H9 (cell line): Measurements from ENCODE around the gene RNF41. TPM values are rescaled to one million over a fixed set of nuclear protein-coding genes. Genes with fewer than 3 reads are reported as not detected.

Experiments
- DNase-seq: peaks from one replicate; pipeline ENCODE4 v3.0.0-alpha.2; 2017
- H2AFZ ChIP-seq: one replicate; pipeline ENCODE4 v1.6.1; 2013; ENCODE audit warnings: mild to moderate bottlenecking, low read length, control low read depth, moderate library complexity
- H2AK5ac ChIP-seq: 2 replicates; pipeline ENCODE4 v1.6.1; 2013; ENCODE audit warnings: low read length, control low read depth, mixed read lengths; ENCODE audit not compliant: insufficient read length
- H2BK120ac ChIP-seq: one replicate; pipeline ENCODE4 v1.6.1; 2013; ENCODE audit warnings: low read depth, mild to moderate bottlenecking, low read length, control low read depth, inconsistent platforms; ENCODE audit not compliant: poor library complexity, severe bottlenecking
- H2BK12ac ChIP-seq: 2 replicates; pipeline ENCODE4 v1.6.1; 2013; ENCODE audit warnings: low read length, control low read depth, mixed read lengths, low read depth; ENCODE audit not compliant: insufficient read length
- H2BK15ac ChIP-seq: 2 replicates; pipeline ENCODE4 v1.6.1; 2013; ENCODE audit warnings: low read depth, low read length, control low read depth
- H2BK20ac ChIP-seq: one replicate; pipeline ENCODE4 v1.6.1; 2013; ENCODE audit warnings: low read depth, mild to moderate bottlenecking, low read length, control low read depth, inconsistent platforms; ENCODE audit not compliant: poor library complexity, severe bottlenecking
- H2BK5ac ChIP-seq: 2 replicates; pipeline ENCODE4 v1.6.1; 2013; ENCODE audit warnings: low read length, control low read depth, mixed read lengths; ENCODE audit not compliant: insufficient read length
- H3K14ac ChIP-seq: 2 replicates; pipeline ENCODE4 v1.6.1; 2013; ENCODE audit warnings: low read length, control low read depth; ENCODE audit not compliant: insufficient read depth
- H3K18ac ChIP-seq: 2 replicates; pipeline ENCODE4 v1.6.1; 2013; ENCODE audit warnings: low read depth, mild to moderate bottlenecking, mixed read lengths, low read length, control low read depth; ENCODE audit not compliant: insufficient read length
- H3K23ac ChIP-seq: 2 replicates; pipeline ENCODE4 v1.6.1; 2013; ENCODE audit warnings: low read length, control low read depth, mixed read lengths, low read depth; ENCODE audit not compliant: insufficient read length
- H3K23me2 ChIP-seq: 2 replicates; pipeline ENCODE4 v1.6.1; 2013; ENCODE audit warnings: low read depth, mild to moderate bottlenecking, mixed read lengths, low read length, control low read depth; ENCODE audit not compliant: insufficient read length, poor library complexity, severe bottlenecking
- H3K27ac ChIP-seq: 2 replicates; pipeline ENCODE4 v1.5.1; 2013; ENCODE audit warnings: low read length, control low read depth, mixed read lengths, low read depth; ENCODE audit not compliant: insufficient read length
- H3K27me3 ChIP-seq: 2 replicates; pipeline ENCODE4 v1.6.1; 2013; ENCODE audit warnings: low read length, control low read depth, inconsistent platforms; ENCODE audit not compliant: insufficient read depth
- H3K4ac ChIP-seq: 2 replicates; pipeline ENCODE4 v1.6.1; 2013; ENCODE audit warnings: low read depth, mild to moderate bottlenecking, control low read depth, inconsistent platforms, low read length, moderate library complexity
- H3K4me1 ChIP-seq: 2 replicates; pipeline ENCODE4 v1.6.1; 2013; ENCODE audit warnings: low read length, control low read depth, inconsistent platforms; ENCODE audit not compliant: insufficient read depth
- H3K4me2 ChIP-seq: 2 replicates; pipeline ENCODE4 v1.6.1; 2013; ENCODE audit warnings: low read length, control low read depth, mixed read lengths; ENCODE audit not compliant: insufficient read length, insufficient read depth
- H3K56ac ChIP-seq: 2 replicates; pipeline ENCODE4 v1.6.1; 2013; ENCODE audit warnings: low read depth, mild to moderate bottlenecking, mixed read lengths, low read length, control low read depth; ENCODE audit not compliant: insufficient read length
- H3K79me1 ChIP-seq: 2 replicates; pipeline ENCODE4 v1.6.1; 2013; ENCODE audit warnings: low read depth, mild to moderate bottlenecking, moderate library complexity, low read length, control low read depth, inconsistent platforms; ENCODE audit not compliant: insufficient read depth, poor library complexity, severe bottlenecking
- H3K79me2 ChIP-seq: 2 replicates; pipeline ENCODE4 v1.6.1; 2013; ENCODE audit warnings: low read length, control low read depth, inconsistent platforms; ENCODE audit not compliant: insufficient read depth
- H3K9ac ChIP-seq: 2 replicates; pipeline ENCODE4 v1.6.1; 2013; ENCODE audit warnings: low read length, control low read depth, mixed read lengths; ENCODE audit not compliant: insufficient read length; ENCODE audit errors: extremely low read depth
- H3K9me3 ChIP-seq: one replicate; pipeline ENCODE4 v1.6.1; 2013; ENCODE audit warnings: low read depth, low read length, inconsistent platforms; ENCODE audit not compliant: control insufficient read depth
- H3T11ph ChIP-seq: one replicate; pipeline ENCODE4 v1.6.1; 2013; ENCODE audit warnings: mild to moderate bottlenecking, low read length, control low read depth, inconsistent platforms
- H4K20me1 ChIP-seq: one replicate; pipeline ENCODE4 v1.6.1; 2013; ENCODE audit not compliant: control insufficient read depth, insufficient read length, insufficient read depth
- H4K5ac ChIP-seq: 2 replicates; pipeline ENCODE4 v1.6.1; 2013; ENCODE audit warnings: low read depth, mild to moderate bottlenecking, mixed read lengths, low read length, control low read depth; ENCODE audit not compliant: insufficient read length
- H4K8ac ChIP-seq: replicated peaks from 2 replicates; pipeline ENCODE4 v1.6.1; 2013; ENCODE audit warnings: low read length, control low read depth, mixed read lengths, low read depth; ENCODE audit not compliant: insufficient read length
- H4K91ac ChIP-seq: 2 replicates; pipeline ENCODE4 v1.6.1; 2013; ENCODE audit warnings: low read depth, mild to moderate bottlenecking, moderate library complexity, mixed read lengths, low read length, control low read depth; ENCODE audit not compliant: insufficient read length
- H3K27ac Mint-ChIP-seq, 3 experiments: 2 replicates in 2 of 3; 3 replicates in 1 of 3; pipeline ENCODE4 v1.8.0; 2020 to 2021; ENCODE audit warnings: mixed read lengths in 3 of 3, mild to moderate bottlenecking in 1 of 3, moderate library complexity in 1 of 3
- H3K27me3 Mint-ChIP-seq: 2 replicates; pipeline ENCODE4 v1.8.0; 2021; ENCODE audit warnings: low read depth, mild to moderate bottlenecking, moderate library complexity, mixed read lengths
- H3K36me3 Mint-ChIP-seq, 3 experiments: 2 replicates in 2 of 3; 3 replicates in 1 of 3; pipeline ENCODE4 v1.8.0; 2020 to 2021; ENCODE audit warnings: low read depth in 3 of 3, mixed read lengths in 3 of 3; ENCODE audit not compliant: insufficient read depth in 1 of 3
- H3K4me1 Mint-ChIP-seq, 2 experiments: 2 replicates each; pipeline ENCODE4 v1.8.0; 2020; ENCODE audit warnings: mixed read lengths in 2 of 2
- H3K4me3 Mint-ChIP-seq, 2 experiments: 2 replicates in 1 of 2; 3 replicates in 1 of 2; pipeline ENCODE4 v1.8.0; 2020 to 2021; ENCODE audit warnings: mild to moderate bottlenecking in 2 of 2, mixed read lengths in 2 of 2, moderate library complexity in 1 of 2
- H3K9me3 Mint-ChIP-seq, 2 experiments: 2 replicates in 1 of 2; 3 replicates in 1 of 2; pipeline ENCODE4 v1.8.0; 2020; ENCODE audit warnings: mild to moderate bottlenecking in 2 of 2, mixed read lengths in 2 of 2, moderate library complexity in 1 of 2
- CTCF ChIP-seq: fragments of 200-600 bp; sonication (generic); conservative IDR thresholded peaks from 3 replicates; pipeline ENCODE4 v1.8.0; 2021; ENCODE audit warnings: antibody characterized with exemption, mild to moderate bottlenecking
- WGBS: extraction: QIAGEN DNeasy Blood & Tissue Kit; methylation state at CpG from one replicate; pipeline ENCODE4 v1.1.7; 2013; ENCODE audit warnings: missing lambda C conversion rate, low lambda C conversion rate, mixed read lengths; ENCODE audit not compliant: insufficient read length; ENCODE audit errors: extremely low coverage; 5-methylcytosine and 5-hydroxymethylcytosine counted together
- total RNA-seq: library from RNA; stranded (reverse); gene quantifications from 2 replicates; pipeline ENCODE4 v1.2.1, GENCODE V29; 2021

RNF41 gene
- total RNA-seq, 1 experiment from 2014 or later = 60.8 TPM

GRCh38 chr12:56243731-56244181 is 22.0 kb upstream of the RNF41 start:
- Histone ChIP-seq H4K5ac (no peak overlapping the region), H3K79me2 (no peaks in the 10 kb centered on the region)
- WGBS = no CpG with 5 or more reads among the region's 3 CpGs

More at GRCh38 chr12:56243731-56244181, 22.0 kb upstream of the RNF41 start:
- Mint-ChIP-seq H3K9me3 (no peaks in the 10 kb centered on the region), H3K4me1 (no peaks in the 10 kb centered on the region), H3K36me3 (peaks cover 57 to 84% (median 82%) of the 10 kb centered on the region in 3 experiments), H3K27me3 (no peaks in the 10 kb centered on the region), H3K27ac (no peak overlapping the region), H3K4me3 (no peak overlapping the region)
- H2BK120ac ChIP-seq = no peak overlapping the region
- no peak overlapping the region for H3T11ph ChIP-seq
- H3K14ac ChIP-seq = no peak overlapping the region
- H3K27me3 ChIP-seq = no peaks in the 10 kb centered on the region
- H3K4me2 ChIP-seq = no peak overlapping the region
- no peak overlapping the region for H2BK20ac ChIP-seq
- no peak for DNase-seq
- no peak overlapping the region for H2BK5ac ChIP-seq
- no peak overlapping the region for H4K91ac ChIP-seq
- TF ChIP-seq CTCF = no peak
- no peak overlapping the region for H3K4ac ChIP-seq
- no peak overlapping the region for H3K27ac ChIP-seq
- no peak overlapping the region for H2BK15ac ChIP-seq
- no peaks in the 10 kb centered on the region for H3K4me1 ChIP-seq
- no peak overlapping the region for H4K8ac ChIP-seq
- H3K9me3 ChIP-seq = no peaks in the 10 kb centered on the region
- no peaks in the 10 kb centered on the region for H4K20me1 ChIP-seq
- no peak overlapping the region for H3K56ac ChIP-seq
- H3K79me1 ChIP-seq = no peaks in the 10 kb centered on the region
- no peaks in the 10 kb centered on the region for H3K23me2 ChIP-seq
- no peak overlapping the region for H2AK5ac ChIP-seq
- H2AFZ ChIP-seq = no peak overlapping the region
- no peak overlapping the region for H2BK12ac ChIP-seq
- H3K18ac ChIP-seq = no peak overlapping the region
- H3K9ac ChIP-seq = no peak overlapping the region
- no peak overlapping the region for H3K23ac ChIP-seq
